ENCODE results near the gene NAA38.

- TF ChIP-seq POLR2AphosphoS5 (IDR thresholded peaks at IDR 0.05; ENCODE audit: low read depth) (no peak), CTCF (conservative IDR thresholded peaks at IDR 0.05; ENCODE audit: low read depth in 2 of 2) (no peak; a peak in 1 of 4 replicates), REST (IDR thresholded peaks at IDR 0.05; ENCODE audit: unreplicated experiment) (no peak), EZH2 (IDR thresholded peaks at IDR 0.05; ENCODE audit: low read depth, unreplicated experiment) (no peak), CREB1 (CRISPR knock-in tag; IDR thresholded peaks at IDR 0.05; ENCODE audit: low read depth) (no peak), EZH2phosphoT487 (IDR thresholded peaks at IDR 0.05; ENCODE audit: unreplicated experiment) (no peak), STAT1 (IDR thresholded peaks at IDR 0.05; ENCODE audit: unreplicated experiment) (no peak), NANOG (IDR thresholded peaks at IDR 0.05; ENCODE audit: borderline replicate concordance) (no peak), ZNF331 (CRISPR knock-in tag; IDR thresholded peaks at IDR 0.05; ENCODE audit: low read depth) (no peak), ZNF114 (CRISPR knock-in tag; IDR thresholded peaks at IDR 0.05) (no peak), JUNB (IDR thresholded peaks at IDR 0.05; ENCODE audit: unreplicated experiment) (no peak)
- TF ChIP-seq, protein P1, sequence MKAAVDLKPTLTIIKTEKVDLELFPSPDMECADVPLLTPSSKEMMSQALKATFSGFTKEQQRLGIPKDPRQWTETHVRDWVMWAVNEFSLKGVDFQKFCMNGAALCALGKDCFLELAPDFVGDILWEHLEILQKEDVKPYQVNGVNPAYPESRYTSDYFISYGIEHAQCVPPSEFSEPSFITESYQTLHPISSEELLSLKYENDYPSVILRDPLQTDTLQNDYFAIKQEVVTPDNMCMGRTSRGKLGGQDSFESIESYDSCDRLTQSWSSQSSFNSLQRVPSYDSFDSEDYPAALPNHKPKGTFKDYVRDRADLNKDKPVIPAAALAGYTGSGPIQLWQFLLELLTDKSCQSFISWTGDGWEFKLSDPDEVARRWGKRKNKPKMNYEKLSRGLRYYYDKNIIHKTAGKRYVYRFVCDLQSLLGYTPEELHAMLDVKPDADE (IDR thresholded peaks at IDR 0.05): no peak
- TF ChIP-seq, protein P2, sequence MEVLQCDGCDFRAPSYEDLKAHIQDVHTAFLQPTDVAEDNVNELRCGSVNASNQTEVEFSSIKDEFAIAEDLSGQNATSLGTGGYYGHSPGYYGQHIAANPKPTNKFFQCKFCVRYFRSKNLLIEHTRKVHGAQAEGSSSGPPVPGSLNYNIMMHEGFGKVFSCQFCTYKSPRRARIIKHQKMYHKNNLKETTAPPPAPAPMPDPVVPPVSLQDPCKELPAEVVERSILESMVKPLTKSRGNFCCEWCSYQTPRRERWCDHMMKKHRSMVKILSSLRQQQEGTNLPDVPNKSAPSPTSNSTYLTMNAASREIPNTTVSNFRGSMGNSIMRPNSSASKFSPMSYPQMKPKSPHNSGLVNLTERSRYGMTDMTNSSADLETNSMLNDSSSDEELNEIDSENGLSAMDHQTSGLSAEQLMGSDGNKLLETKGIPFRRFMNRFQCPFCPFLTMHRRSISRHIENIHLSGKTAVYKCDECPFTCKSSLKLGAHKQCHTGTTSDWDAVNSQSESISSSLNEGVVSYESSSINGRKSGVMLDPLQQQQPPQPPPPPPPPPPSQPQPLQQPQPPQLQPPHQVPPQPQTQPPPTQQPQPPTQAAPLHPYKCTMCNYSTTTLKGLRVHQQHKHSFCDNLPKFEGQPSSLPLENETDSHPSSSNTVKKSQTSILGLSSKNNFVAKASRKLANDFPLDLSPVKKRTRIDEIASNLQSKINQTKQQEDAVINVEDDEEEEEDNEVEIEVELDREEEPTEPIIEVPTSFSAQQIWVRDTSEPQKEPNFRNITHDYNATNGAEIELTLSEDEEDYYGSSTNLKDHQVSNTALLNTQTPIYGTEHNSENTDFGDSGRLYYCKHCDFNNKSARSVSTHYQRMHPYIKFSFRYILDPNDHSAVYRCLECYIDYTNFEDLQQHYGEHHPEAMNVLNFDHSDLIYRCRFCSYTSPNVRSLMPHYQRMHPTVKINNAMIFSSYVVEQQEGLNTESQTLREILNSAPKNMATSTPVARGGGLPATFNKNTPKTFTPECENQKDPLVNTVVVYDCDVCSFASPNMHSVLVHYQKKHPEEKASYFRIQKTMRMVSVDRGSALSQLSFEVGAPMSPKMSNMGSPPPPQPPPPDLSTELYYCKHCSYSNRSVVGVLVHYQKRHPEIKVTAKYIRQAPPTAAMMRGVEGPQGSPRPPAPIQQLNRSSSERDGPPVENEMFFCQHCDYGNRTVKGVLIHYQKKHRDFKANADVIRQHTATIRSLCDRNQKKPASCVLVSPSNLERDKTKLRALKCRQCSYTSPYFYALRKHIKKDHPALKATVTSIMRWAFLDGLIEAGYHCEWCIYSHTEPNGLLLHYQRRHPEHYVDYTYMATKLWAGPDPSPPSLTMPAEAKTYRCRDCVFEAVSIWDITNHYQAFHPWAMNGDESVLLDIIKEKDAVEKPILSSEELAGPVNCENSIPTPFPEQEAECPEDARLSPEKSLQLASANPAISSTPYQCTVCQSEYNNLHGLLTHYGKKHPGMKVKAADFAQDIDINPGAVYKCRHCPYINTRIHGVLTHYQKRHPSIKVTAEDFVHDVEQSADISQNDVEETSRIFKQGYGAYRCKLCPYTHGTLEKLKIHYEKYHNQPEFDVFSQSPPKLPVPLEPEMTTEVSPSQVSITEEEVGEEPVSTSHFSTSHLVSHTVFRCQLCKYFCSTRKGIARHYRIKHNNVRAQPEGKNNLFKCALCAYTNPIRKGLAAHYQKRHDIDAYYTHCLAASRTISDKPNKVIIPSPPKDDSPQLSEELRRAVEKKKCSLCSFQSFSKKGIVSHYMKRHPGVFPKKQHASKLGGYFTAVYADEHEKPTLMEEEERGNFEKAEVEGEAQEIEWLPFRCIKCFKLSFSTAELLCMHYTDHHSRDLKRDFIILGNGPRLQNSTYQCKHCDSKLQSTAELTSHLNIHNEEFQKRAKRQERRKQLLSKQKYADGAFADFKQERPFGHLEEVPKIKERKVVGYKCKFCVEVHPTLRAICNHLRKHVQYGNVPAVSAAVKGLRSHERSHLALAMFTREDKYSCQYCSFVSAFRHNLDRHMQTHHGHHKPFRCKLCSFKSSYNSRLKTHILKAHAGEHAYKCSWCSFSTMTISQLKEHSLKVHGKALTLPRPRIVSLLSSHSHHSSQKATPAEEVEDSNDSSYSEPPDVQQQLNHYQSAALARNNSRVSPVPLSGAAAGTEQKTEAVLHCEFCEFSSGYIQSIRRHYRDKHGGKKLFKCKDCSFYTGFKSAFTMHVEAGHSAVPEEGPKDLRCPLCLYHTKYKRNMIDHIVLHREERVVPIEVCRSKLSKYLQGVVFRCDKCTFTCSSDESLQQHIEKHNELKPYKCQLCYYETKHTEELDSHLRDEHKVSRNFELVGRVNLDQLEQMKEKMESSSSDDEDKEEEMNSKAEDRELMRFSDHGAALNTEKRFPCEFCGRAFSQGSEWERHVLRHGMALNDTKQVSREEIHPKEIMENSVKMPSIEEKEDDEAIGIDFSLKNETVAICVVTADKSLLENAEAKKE (CRISPR knock-in tag; IDR thresholded peaks at IDR 0.05): no peak
Measured at GRCh38 chr17:7889166-7889955, 32.0 kb upstream of the NAA38 start.
